Type B pancreatic cell (in vitro differentiated cells): Measurements from ENCODE around the gene MARK2. TPM values are rescaled to one million over a fixed set of nuclear protein-coding genes. Genes with fewer than 3 reads are reported as not detected.
A peak's percentile ranks its signal among the peaks of the same experiment; 100 is the strongest.

Source experiments
- DNase-seq: peaks from one replicate; pipeline ENCODE4 v3.0.0; 2021; ENCODE audit warnings: mixed read lengths; ENCODE audit not compliant: unreplicated experiment; ENCODE audit errors: extremely low spot score
- H3K27ac Mint-ChIP-seq: 2 replicates; pipeline ENCODE4 v1.8.0; 2021; ENCODE audit warnings: mild to moderate bottlenecking, mixed read lengths
- H3K27me3 Mint-ChIP-seq: 2 replicates; pipeline ENCODE4 v1.8.0; 2021; ENCODE audit warnings: mixed read lengths
- H3K36me3 Mint-ChIP-seq: 2 replicates; pipeline ENCODE4 v1.8.0; 2021; ENCODE audit warnings: mixed read lengths
- H3K4me1 Mint-ChIP-seq: one replicate; pipeline ENCODE4 v1.8.0; 2021; ENCODE audit warnings: mixed read lengths; ENCODE audit not compliant: unreplicated experiment
- H3K4me3 Mint-ChIP-seq: 2 replicates; pipeline ENCODE4 v1.8.0; 2021; ENCODE audit warnings: mild to moderate bottlenecking, mixed read lengths
- H3K9me3 Mint-ChIP-seq: 2 replicates; pipeline ENCODE4 v1.8.0; 2021; ENCODE audit warnings: mixed read lengths
- CTCF ChIP-seq: fragments of 200-600 bp; sonication (generic); conservative IDR thresholded peaks from 2 replicates; pipeline ENCODE4 v1.5.0; 2021; ENCODE audit warnings: antibody characterized with exemption, mild to moderate bottlenecking
- total RNA-seq: library from RNA; stranded (reverse); gene quantifications from 2 replicates; pipeline ENCODE4 v1.2.1, GENCODE V29; 2021; ENCODE audit warnings: low replicate concordance

Gene MARK2
- total RNA-seq, 1 donor from 2014 or later: 52.8 TPM

- Mint-ChIP-seq H3K27ac (peak overlapping the region; percentile 37), H3K9me3 (no peaks in the 10 kb centered on the region), H3K36me3 (peaks cover 9% of the 10 kb centered on the region), H3K4me3 (no peak overlapping the region), H3K27me3 (no peaks in the 10 kb centered on the region), H3K4me1 (peaks cover 30% of the 10 kb centered on the region)
- TF ChIP-seq CTCF: no peak
- DNase-seq: no peak
These were observed 10.8 kb downstream of the MARK2 start for GRCh38 chr11:63849691-63850090.

DNA sequence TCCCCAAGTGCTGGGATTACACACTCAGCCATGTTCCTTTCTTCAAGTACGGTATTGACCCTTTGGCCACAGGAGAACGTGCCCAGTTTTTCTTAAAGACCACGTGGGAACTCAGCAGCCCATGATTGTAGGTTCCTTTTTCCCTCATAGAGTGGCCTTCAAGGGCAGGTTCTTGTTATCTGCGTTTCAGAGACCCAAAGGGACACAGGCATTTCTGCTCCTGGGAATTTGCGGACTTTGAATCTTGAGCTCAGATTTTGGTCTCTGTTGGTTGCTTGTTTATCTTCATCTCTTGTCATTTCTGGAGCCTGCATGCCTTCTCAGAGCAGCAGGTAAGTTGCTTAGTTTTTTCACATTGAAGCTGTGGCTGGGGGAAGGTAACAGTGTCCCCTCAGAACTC, 12.0 kb downstream of the MARK2 start:
- Mint-ChIP-seq H3K36me3 (peaks cover 13% of the 10 kb centered on the region), H3K27me3 (no peaks in the 10 kb centered on the region), H3K4me3 (peak overlapping the region; percentile 23), H3K27ac (peak overlapping the region; percentile 76), H3K4me1 (peaks cover 26% of the 10 kb centered on the region), H3K9me3 (no peaks in the 10 kb centered on the region)
- no peak for TF ChIP-seq CTCF
- DNase-seq: no peak

GRCh38 chr11:63851364-63851763, 12.5 kb downstream of the MARK2 start:
- H3K4me1 Mint-ChIP-seq: peaks cover 26% of the 10 kb centered on the region
- no peak for TF ChIP-seq CTCF
- H3K9me3 Mint-ChIP-seq: no peaks in the 10 kb centered on the region
- H3K4me3 Mint-ChIP-seq: peak overlapping the region; percentile 23
- H3K36me3 Mint-ChIP-seq: peaks cover 13% of the 10 kb centered on the region
- H3K27ac Mint-ChIP-seq: peak overlapping the region; percentile 76
- DNase-seq: no peak
- no peaks in the 10 kb centered on the region for H3K27me3 Mint-ChIP-seq

GRCh38 chr11:63853476-63853875, 14.6 kb downstream of the MARK2 start:
- H3K4me1 Mint-ChIP-seq: peaks cover 14% of the 10 kb centered on the region
- TF ChIP-seq CTCF: no peak
- DNase-seq: no peak

GRCh38 chr11:63854696-63855095, 15.8 kb downstream of the MARK2 start:
- Mint-ChIP-seq H3K27ac (no peak overlapping the region), H3K27me3 (no peaks in the 10 kb centered on the region), H3K4me1 (peaks cover 14% of the 10 kb centered on the region), H3K4me3 (no peak overlapping the region), H3K36me3 (peaks cover 13% of the 10 kb centered on the region), H3K9me3 (no peaks in the 10 kb centered on the region)
- no peak for TF ChIP-seq CTCF
- no peak for DNase-seq

More at GRCh38 chr11:63853476-63853875, 14.6 kb downstream of the MARK2 start:
- Mint-ChIP-seq H3K27me3 (no peaks in the 10 kb centered on the region), H3K4me3 (no peak overlapping the region), H3K36me3 (peaks cover 13% of the 10 kb centered on the region), H3K27ac (no peak overlapping the region), H3K9me3 (no peaks in the 10 kb centered on the region)

- no peak for TF ChIP-seq CTCF
- Mint-ChIP-seq H3K36me3 (peaks cover 16% of the 10 kb centered on the region), H3K27me3 (no peaks in the 10 kb centered on the region), H3K9me3 (no peaks in the 10 kb centered on the region), H3K27ac (no peak overlapping the region), H3K4me1 (peaks cover 11% of the 10 kb centered on the region), H3K4me3 (no peak overlapping the region)
- no peak for DNase-seq
These were observed 17.1 kb downstream of the MARK2 start for GRCh38 chr11:63855975-63856374.
